Coronary artery (tissue), 2 donors: ENCODE measurements around the gene EEF1A2.

Source experiments
- DNase-seq: peaks from one replicate; pipeline ENCODE4 v3.0.0-alpha.2; 2017; ENCODE audit warnings: low spot score
- H3K27ac ChIP-seq, 2 donors: fragments of 200-600 bp; sonication (generic); one replicate each; pipeline ENCODE4 v1.5.1; 2016 to 2019
- H3K4me3 ChIP-seq: fragments of 200-600 bp; sonication (generic); 2 replicates; pipeline ENCODE4 v1.5.1; 2016; ENCODE audit warnings: mild to moderate bottlenecking, moderate library complexity
- CTCF ChIP-seq: fragments of 200-600 bp; sonication (generic); IDR thresholded peaks from one replicate; pipeline ENCODE4 v1.5.1; 2019; ENCODE audit warnings: antibody characterized with exemption

Gene EEF1A2

GRCh38 chr20:63536997-63537524 is 38.2 kb upstream of the EEF1A2 start, which contains the start of gene PTK6:
TSS of gene PTK6 (minus strand) at chr20:63537376. CDS start at chr20:63537314, 62 bp downstream.
- no peak for TF ChIP-seq CTCF
- H3K4me3 ChIP-seq, result peak within 1 kb of the TSS; percentile 60
- no peak for DNase-seq
- peak within 1 kb of the TSS in 1 of 2 donors; percentile 56 for H3K27ac ChIP-seq

GRCh38 chr20:63536241-63536977 is 37.5 kb upstream of the EEF1A2 start:
- no peak overlapping the region for H3K27ac ChIP-seq
- DNase-seq, result no peak
- H3K4me3 ChIP-seq, result no peak overlapping the region
- TF ChIP-seq CTCF, result no peak

GRCh38 chr20:63534831-63535651 is 36.2 kb upstream of the EEF1A2 start:
- no peak for TF ChIP-seq CTCF
- H3K4me3 ChIP-seq, result no peak overlapping the region
- DNase-seq, result no peak
- no peak overlapping the region for H3K27ac ChIP-seq

GRCh38 chr20:63534427-63534830 is 35.5 kb upstream of the EEF1A2 start:
- no peak overlapping the region for H3K27ac ChIP-seq
- no peak overlapping the region for H3K4me3 ChIP-seq
- DNase-seq, result no peak
- TF ChIP-seq CTCF, result no peak

- no peak for DNase-seq
- Histone ChIP-seq H3K4me3 (no peak overlapping the region), H3K27ac (no peak overlapping the region)
- TF ChIP-seq CTCF, result no peak
Measured at GRCh38 chr20:63533871-63534393, 35.0 kb upstream of the EEF1A2 start.

- no peak for TF ChIP-seq CTCF
- no peak for DNase-seq
- Histone ChIP-seq H3K27ac (no peak overlapping the region), H3K4me3 (no peak overlapping the region)
Measured at GRCh38 chr20:63533388-63533787, 34.5 kb upstream of the EEF1A2 start.
